HepG2 (cell line): ENCODE measurements around the gene PMM2. TPM values are rescaled to one million over a fixed set of nuclear protein-coding genes. Genes with fewer than 3 reads are reported as not detected.

Experiments used
- CCDC6 ChIP-seq: sonication (generic); formaldehyde crosslinking; IDR thresholded peaks from 2 replicates; pipeline ENCODE4 v1.8.1; 2022; ENCODE audit warnings: mild to moderate bottlenecking, missing genetic modification reagents, moderate library complexity
- HCFC1 ChIP-seq: fragments of 150-350 bp; IDR thresholded peaks from 2 replicates; pipeline ENCODE4 v1.6.1; 2014; ENCODE audit warnings: low read depth, low read length
- KDM4B ChIP-seq: sonication (generic); formaldehyde crosslinking; IDR thresholded peaks from 2 replicates; pipeline ENCODE4 v1.4.0; 2020; ENCODE audit warnings: missing genetic modification reagents
- NFE2L2 ChIP-seq: fragments of 150-350 bp; IDR thresholded peaks from 2 replicates; pipeline ENCODE4 v1.6.1; 2014; ENCODE audit warnings: low read length
- NFKB2 ChIP-seq: sonication (generic); formaldehyde crosslinking; IDR thresholded peaks from 2 replicates; pipeline ENCODE4 v1.4.0; 2020; ENCODE audit warnings: missing genetic modification reagents, borderline replicate concordance
- NR3C1 ChIP-seq: sonication (generic); formaldehyde crosslinking; IDR thresholded peaks from 2 replicates; pipeline ENCODE4 v1.4.0; 2020; ENCODE audit warnings: missing genetic modification reagents
- SALL1 ChIP-seq: sonication (generic); formaldehyde crosslinking; IDR thresholded peaks from 2 replicates; pipeline ENCODE4 v1.8.0; 2022; ENCODE audit warnings: mild to moderate bottlenecking, missing genetic modification reagents
- SKI ChIP-seq: fragments of 450-650 bp; IDR thresholded peaks from one replicate; pipeline ENCODE4 v1.6.1; 2018; ENCODE audit warnings: mild to moderate bottlenecking; ENCODE audit not compliant: partially characterized antibody
- SOX13 ChIP-seq, 3 experiments: fragments of 450-650 bp in 1 of 3; sonication (generic) in 1 of 3; formaldehyde crosslinking in 1 of 3; IDR thresholded peaks in 2 of 3; conservative IDR thresholded peaks in 1 of 3; 2 replicates each; pipeline versions ENCODE4 v1.5.0 to v1.6.1; 2016 to 2020; ENCODE audit warnings: antibody characterized with exemption in 1 of 3, mild to moderate bottlenecking in 1 of 3, missing compliant biosample characterization in 1 of 3, missing genetic modification reagents in 1 of 3, moderate library complexity in 1 of 3
- SP2 ChIP-seq: sonication (generic); formaldehyde crosslinking; IDR thresholded peaks from 2 replicates; pipeline ENCODE4 v1.5.1; 2020; ENCODE audit warnings: mild to moderate bottlenecking, missing genetic modification reagents
- SPEN ChIP-seq: sonication (generic); formaldehyde crosslinking; IDR thresholded peaks from 2 replicates; pipeline ENCODE4 v1.5.1; 2020; ENCODE audit warnings: low read depth, mild to moderate bottlenecking, missing genetic modification reagents
- ZNF264 ChIP-seq: sonication (generic); formaldehyde crosslinking; IDR thresholded peaks from 2 replicates; pipeline ENCODE4 v1.4.0; 2020; ENCODE audit warnings: missing genetic modification reagents
- ZNF274 ChIP-seq: sonication (generic); formaldehyde crosslinking; IDR thresholded peaks from 2 replicates; pipeline ENCODE4 v1.5.1; 2020; ENCODE audit warnings: mild to moderate bottlenecking, missing genetic modification reagents
- ZNF598 ChIP-seq: sonication (generic); formaldehyde crosslinking; IDR thresholded peaks from 2 replicates; pipeline ENCODE4 v1.5.1; 2020; ENCODE audit warnings: mild to moderate bottlenecking, missing genetic modification reagents, borderline replicate concordance
- ZNF615 ChIP-seq: sonication (generic); formaldehyde crosslinking; IDR thresholded peaks from 2 replicates; pipeline ENCODE4 v1.5.0; 2020; ENCODE audit warnings: mild to moderate bottlenecking, missing genetic modification reagents, borderline replicate concordance
- polyA plus RNA-seq, 8 experiments: library from polyadenylated mRNA; depleted of rRNA in 3 of 8; stranded (reverse) in 7 of 8; unstranded in 1 of 8; fragments of >200 nt; fragmentation: Illumina TruSeq in 4 of 8; extraction: Trizol in 4 of 8; gene quantifications; 2 replicates each; pipeline versions ENCODE4 v1.2.1 to v1.2.3, GENCODE V29; 2011 to 2016; ENCODE audit warnings: low read depth in 4 of 8, missing spikeins in 1 of 8, mixed read lengths in 1 of 8; ENCODE audit not compliant: insufficient read depth in 1 of 8
- total RNA-seq, 5 experiments: library from RNA; depleted of rRNA; stranded (reverse); fragments of >200 nt; fragmentation: Illumina TruSeq; extraction: Trizol; gene quantifications; 2 replicates each; pipeline ENCODE4 v1.2.3, GENCODE V29; 2016; ENCODE audit warnings: low read depth in 1 of 5
- TF ChIP-seq, protein P1 (sequence below): IDR thresholded peaks from 2 replicates; pipeline ENCODE4 v1.4.0; 2020; ENCODE audit warnings: mild to moderate bottlenecking, missing genetic modification reagents
- TF ChIP-seq, protein P2 (sequence below): conservative IDR thresholded peaks from 2 replicates; pipeline ENCODE4 v1.6.1; 2018; ENCODE audit warnings: missing genetic modification reagents
- TF ChIP-seq, protein P3 (sequence below): IDR thresholded peaks from 2 replicates; pipeline ENCODE4 v1.6.1; 2016; ENCODE audit warnings: missing compliant biosample characterization, missing genetic modification reagents, borderline replicate concordance
- TF ChIP-seq, protein P4 (sequence below): IDR thresholded peaks from 2 replicates; pipeline ENCODE4 v1.6.1; 2016
- TF ChIP-seq, protein P5 (sequence below): sonication (generic); formaldehyde crosslinking; IDR thresholded peaks from 2 replicates; pipeline ENCODE4 v1.4.0; 2020; ENCODE audit warnings: missing genetic modification reagents
- TF ChIP-seq, protein P6 (sequence below): sonication (generic); formaldehyde crosslinking; IDR thresholded peaks from 2 replicates; pipeline ENCODE4 v1.4.0; 2020; ENCODE audit warnings: missing genetic modification reagents

Gene PMM2
- total and polyA plus RNA-seq, 2 of the 13 experiments (the other 11 are each of a cell fraction or from before 2014, with no cell fraction given) = 52.2 to 93.7 TPM

DNA sequence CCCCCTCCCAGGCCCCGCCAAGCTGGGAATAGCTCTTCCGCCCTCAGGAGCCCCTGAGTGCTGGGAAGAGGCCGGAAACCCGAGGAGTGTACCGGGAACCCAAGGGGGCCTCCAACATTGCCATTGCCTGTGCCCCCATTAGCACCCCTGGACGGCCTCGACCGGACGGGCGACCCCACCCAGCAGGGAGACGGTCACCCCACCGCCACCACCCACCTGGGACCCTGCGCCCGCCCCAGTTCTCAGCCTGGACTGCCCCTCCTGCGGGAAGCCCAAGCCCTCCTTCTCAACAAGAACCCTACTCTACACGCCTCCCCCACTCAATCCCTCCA is 69.2 kb downstream of the PMM2 start (continued):
- TF ChIP-seq, protein P1, sequence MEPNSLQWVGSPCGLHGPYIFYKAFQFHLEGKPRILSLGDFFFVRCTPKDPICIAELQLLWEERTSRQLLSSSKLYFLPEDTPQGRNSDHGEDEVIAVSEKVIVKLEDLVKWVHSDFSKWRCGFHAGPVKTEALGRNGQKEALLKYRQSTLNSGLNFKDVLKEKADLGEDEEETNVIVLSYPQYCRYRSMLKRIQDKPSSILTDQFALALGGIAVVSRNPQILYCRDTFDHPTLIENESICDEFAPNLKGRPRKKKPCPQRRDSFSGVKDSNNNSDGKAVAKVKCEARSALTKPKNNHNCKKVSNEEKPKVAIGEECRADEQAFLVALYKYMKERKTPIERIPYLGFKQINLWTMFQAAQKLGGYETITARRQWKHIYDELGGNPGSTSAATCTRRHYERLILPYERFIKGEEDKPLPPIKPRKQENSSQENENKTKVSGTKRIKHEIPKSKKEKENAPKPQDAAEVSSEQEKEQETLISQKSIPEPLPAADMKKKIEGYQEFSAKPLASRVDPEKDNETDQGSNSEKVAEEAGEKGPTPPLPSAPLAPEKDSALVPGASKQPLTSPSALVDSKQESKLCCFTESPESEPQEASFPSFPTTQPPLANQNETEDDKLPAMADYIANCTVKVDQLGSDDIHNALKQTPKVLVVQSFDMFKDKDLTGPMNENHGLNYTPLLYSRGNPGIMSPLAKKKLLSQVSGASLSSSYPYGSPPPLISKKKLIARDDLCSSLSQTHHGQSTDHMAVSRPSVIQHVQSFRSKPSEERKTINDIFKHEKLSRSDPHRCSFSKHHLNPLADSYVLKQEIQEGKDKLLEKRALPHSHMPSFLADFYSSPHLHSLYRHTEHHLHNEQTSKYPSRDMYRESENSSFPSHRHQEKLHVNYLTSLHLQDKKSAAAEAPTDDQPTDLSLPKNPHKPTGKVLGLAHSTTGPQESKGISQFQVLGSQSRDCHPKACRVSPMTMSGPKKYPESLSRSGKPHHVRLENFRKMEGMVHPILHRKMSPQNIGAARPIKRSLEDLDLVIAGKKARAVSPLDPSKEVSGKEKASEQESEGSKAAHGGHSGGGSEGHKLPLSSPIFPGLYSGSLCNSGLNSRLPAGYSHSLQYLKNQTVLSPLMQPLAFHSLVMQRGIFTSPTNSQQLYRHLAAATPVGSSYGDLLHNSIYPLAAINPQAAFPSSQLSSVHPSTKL (CRISPR knock-in tag) = no peak
- TF ChIP-seq HCFC1 = no peak
- no peak for TF ChIP-seq SALL1 (CRISPR knock-in tag)
- TF ChIP-seq, protein P2, sequence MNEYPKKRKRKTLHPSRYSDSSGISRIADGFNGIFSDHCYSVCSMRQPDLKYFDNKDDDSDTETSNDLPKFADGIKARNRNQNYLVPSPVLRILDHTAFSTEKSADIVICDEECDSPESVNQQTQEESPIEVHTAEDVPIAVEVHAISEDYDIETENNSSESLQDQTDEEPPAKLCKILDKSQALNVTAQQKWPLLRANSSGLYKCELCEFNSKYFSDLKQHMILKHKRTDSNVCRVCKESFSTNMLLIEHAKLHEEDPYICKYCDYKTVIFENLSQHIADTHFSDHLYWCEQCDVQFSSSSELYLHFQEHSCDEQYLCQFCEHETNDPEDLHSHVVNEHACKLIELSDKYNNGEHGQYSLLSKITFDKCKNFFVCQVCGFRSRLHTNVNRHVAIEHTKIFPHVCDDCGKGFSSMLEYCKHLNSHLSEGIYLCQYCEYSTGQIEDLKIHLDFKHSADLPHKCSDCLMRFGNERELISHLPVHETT (CRISPR knock-in tag) = no peak
- TF ChIP-seq ZNF264 (CRISPR knock-in tag) = no peak
- no peak; the same call in 1 of the 2 replicates for TF ChIP-seq NFKB2 (CRISPR knock-in tag)
- TF ChIP-seq, protein P3, sequence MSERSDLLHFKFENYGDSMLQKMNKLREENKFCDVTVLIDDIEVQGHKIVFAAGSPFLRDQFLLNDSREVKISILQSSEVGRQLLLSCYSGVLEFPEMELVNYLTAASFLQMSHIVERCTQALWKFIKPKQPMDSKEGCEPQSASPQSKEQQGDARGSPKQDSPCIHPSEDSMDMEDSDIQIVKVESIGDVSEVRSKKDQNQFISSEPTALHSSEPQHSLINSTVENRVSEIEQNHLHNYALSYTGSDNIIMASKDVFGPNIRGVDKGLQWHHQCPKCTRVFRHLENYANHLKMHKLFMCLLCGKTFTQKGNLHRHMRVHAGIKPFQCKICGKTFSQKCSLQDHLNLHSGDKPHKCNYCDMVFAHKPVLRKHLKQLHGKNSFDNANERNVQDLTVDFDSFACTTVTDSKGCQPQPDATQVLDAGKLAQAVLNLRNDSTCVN = no peak; the same call in 1 of the 2 replicates
- TF ChIP-seq SPEN = no peak
- TF ChIP-seq, protein P4, sequence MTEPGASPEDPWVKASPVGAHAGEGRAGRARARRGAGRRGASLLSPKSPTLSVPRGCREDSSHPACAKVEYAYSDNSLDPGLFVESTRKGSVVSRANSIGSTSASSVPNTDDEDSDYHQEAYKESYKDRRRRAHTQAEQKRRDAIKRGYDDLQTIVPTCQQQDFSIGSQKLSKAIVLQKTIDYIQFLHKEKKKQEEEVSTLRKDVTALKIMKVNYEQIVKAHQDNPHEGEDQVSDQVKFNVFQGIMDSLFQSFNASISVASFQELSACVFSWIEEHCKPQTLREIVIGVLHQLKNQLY (CRISPR knock-in tag) = no peak
- TF ChIP-seq CCDC6 (CRISPR knock-in tag) = peak; percentile 46; the same call in 1 of the 2 replicates
- TF ChIP-seq, protein P5, sequence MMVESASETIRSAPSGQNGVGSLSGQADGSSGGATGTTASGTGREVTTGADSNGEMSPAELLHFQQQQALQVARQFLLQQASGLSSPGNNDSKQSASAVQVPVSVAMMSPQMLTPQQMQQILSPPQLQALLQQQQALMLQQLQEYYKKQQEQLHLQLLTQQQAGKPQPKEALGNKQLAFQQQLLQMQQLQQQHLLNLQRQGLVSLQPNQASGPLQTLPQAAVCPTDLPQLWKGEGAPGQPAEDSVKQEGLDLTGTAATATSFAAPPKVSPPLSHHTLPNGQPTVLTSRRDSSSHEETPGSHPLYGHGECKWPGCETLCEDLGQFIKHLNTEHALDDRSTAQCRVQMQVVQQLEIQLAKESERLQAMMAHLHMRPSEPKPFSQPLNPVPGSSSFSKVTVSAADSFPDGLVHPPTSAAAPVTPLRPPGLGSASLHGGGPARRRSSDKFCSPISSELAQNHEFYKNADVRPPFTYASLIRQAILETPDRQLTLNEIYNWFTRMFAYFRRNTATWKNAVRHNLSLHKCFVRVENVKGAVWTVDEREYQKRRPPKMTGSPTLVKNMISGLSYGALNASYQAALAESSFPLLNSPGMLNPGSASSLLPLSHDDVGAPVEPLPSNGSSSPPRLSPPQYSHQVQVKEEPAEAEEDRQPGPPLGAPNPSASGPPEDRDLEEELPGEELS = no peak
- TF ChIP-seq SP2 = no peak
- TF ChIP-seq ZNF274 = no peak
- TF ChIP-seq, protein P6, sequence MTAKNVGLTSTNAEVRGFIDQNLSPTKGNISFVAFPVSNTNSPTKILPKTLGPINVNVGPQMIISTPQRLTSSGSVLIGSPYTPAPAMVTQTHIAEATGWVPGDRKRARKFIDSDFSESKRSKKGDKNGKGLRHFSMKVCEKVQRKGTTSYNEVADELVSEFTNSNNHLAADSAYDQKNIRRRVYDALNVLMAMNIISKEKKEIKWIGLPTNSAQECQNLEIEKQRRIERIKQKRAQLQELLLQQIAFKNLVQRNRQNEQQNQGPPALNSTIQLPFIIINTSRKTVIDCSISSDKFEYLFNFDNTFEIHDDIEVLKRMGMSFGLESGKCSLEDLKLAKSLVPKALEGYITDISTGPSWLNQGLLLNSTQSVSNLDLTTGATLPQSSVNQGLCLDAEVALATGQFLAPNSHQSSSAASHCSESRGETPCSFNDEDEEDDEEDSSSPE = no peak
- no peak for TF ChIP-seq KDM4B
- TF ChIP-seq SOX13 (IDR thresholded peaks at IDR 0.05) = no peak
- TF ChIP-seq SOX13 (CRISPR knock-in tag; conservative IDR thresholded peaks at IDR 0.05 in 1 of 2, IDR thresholded peaks at IDR 0.05 in 1 of 2) = no peak
- no peak for TF ChIP-seq NR3C1 (CRISPR knock-in tag)
- TF ChIP-seq SKI = no peak
- TF ChIP-seq ZNF598 = no peak
- TF ChIP-seq ZNF615 (CRISPR knock-in tag) = no peak
- TF ChIP-seq NFE2L2 = no peak
